Common myeloid progenitor, CD34-positive (primary cell): Measurements from ENCODE around the gene NDUFA11.

Experiments
- CTCF ChIA-PET: fragments of 350-600 bp; sonication (Branson Sonifier 250); formaldehyde crosslinking; loops from one replicate; lab custom pipeline; 2021; ENCODE audit warnings: antibody characterized with exemption; lab: Charles Lee
- POLR2A ChIA-PET: fragments of 350-600 bp; sonication (Branson Sonifier 250); formaldehyde crosslinking; loops from one replicate; lab custom pipeline; 2021; ENCODE audit warnings: antibody characterized with exemption; lab: Charles Lee
- DNase-seq, 3 donors: peaks; one replicate each; pipeline versions ENCODE4 v3.0.0 to v3.0.0-alpha.2; 2013
- H3K27ac ChIP-seq, 2 experiments: 1 replicate in 1 of 2; 2 replicates in 1 of 2; pipeline ENCODE4 v1.7.0; 2013; ENCODE audit warnings: inconsistent platforms in 2 of 2, low read length in 2 of 2, mild to moderate bottlenecking in 2 of 2, low read depth in 1 of 2, moderate library complexity in 1 of 2; ENCODE audit not compliant: severe bottlenecking in 2 of 2, insufficient read depth in 1 of 2, poor library complexity in 1 of 2
- H3K27me3 ChIP-seq, 5 experiments: replicated peaks in 2 of 5; 1 replicate in 3 of 5; 2 replicates in 2 of 5; pipeline versions ENCODE4 v1.6.1 to v1.7.0; 2013; ENCODE audit warnings: low read length in 4 of 5, mild to moderate bottlenecking in 2 of 5, moderate library complexity in 2 of 5, inconsistent platforms in 1 of 5; ENCODE audit not compliant: insufficient read depth in 5 of 5, control insufficient read depth in 4 of 5
- H3K36me3 ChIP-seq, 4 experiments: 1 replicate in 2 of 4; 2 replicates in 2 of 4; pipeline versions ENCODE4 v1.6.1 to v1.7.0; 2013; ENCODE audit warnings: low read length in 3 of 4, control low read depth in 1 of 4, mild to moderate bottlenecking in 1 of 4; ENCODE audit not compliant: control insufficient read depth in 4 of 4, insufficient read depth in 4 of 4
- H3K4me1 ChIP-seq, 4 experiments: 1 replicate in 3 of 4; 2 replicates in 1 of 4; pipeline versions ENCODE4 v1.6.1 to v1.7.1; 2013; ENCODE audit warnings: low read length in 3 of 4, mild to moderate bottlenecking in 3 of 4, control low read depth in 1 of 4, inconsistent platforms in 1 of 4, moderate library complexity in 1 of 4; ENCODE audit not compliant: control insufficient read depth in 4 of 4, insufficient read depth in 4 of 4; ENCODE audit errors: control extremely low read depth in 1 of 4
- H3K4me3 ChIP-seq, 7 experiments: 1 replicate in 4 of 7; 2 replicates in 3 of 7; pipeline versions ENCODE4 v1.5.1 to v1.7.0; 2013; ENCODE audit warnings: mild to moderate bottlenecking in 7 of 7, low read length in 6 of 7, moderate library complexity in 6 of 7, inconsistent platforms in 2 of 7, low read depth in 2 of 7, control low read depth in 1 of 7; ENCODE audit not compliant: insufficient read depth in 4 of 7, control insufficient read depth in 1 of 7; ENCODE audit errors: extremely low read depth in 1 of 7
- H3K9me3 ChIP-seq, 5 experiments: 1 replicate in 4 of 5; 2 replicates in 1 of 5; pipeline versions ENCODE4 v1.6.1 to v1.7.1; 2013; ENCODE audit warnings: low read length in 4 of 5, mild to moderate bottlenecking in 2 of 5, inconsistent platforms in 1 of 5, low read depth in 1 of 5, moderate library complexity in 1 of 5; ENCODE audit not compliant: control insufficient read depth in 4 of 5, insufficient read depth in 2 of 5; ENCODE audit errors: control extremely low read depth in 1 of 5
- WGBS: methylation state at CpG from one replicate; pipeline ENCODE4 v1.1.5; 2013; ENCODE audit not compliant: insufficient coverage; 5-methylcytosine and 5-hydroxymethylcytosine counted together

Gene NDUFA11

DNA sequence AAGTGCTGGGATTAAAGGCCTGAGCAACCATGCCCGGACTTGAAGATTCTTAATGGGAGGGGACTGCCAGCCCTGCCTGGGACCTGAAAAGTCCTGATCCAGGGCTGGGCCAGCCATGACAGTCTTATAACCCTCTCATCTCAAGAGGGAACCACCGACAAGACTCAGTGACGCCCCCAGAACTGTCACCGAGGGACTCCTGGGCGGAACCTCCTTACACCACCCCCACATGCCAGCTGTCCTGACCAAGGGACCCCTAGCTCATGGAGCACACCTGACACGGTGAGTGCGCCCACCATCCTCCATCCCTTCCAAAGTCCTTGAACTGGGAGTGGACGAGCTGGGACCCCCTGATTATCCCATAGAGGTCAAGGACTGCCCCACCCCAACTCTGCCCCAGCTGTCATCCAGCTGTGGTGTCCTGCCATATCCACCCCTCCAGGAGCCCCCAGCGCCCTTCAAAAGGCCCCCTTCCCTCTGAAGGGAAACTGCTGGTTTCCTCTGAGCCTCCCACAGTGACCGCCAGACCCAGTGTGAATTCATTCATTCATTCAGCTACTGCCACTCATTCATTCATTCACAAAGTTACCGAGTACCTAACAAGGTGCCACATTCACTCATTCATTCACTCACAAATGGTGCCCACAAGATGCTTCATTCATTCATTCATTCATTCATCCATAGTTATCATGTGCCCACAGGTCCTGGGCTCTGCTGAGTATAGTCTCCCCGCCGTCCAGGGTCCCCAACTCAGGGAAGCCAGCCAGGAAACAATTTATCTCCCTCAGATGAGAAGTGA lies 3.7 kb downstream of the NDUFA11 start:
- Histone ChIP-seq H3K9me3 (no peaks in the 10 kb centered on the region), H3K27me3 (no peaks in the 10 kb centered on the region), H3K36me3 (peaks cover 0 to 38% (median 21%) of the 10 kb centered on the region in 4 experiments), H3K4me1 (peaks cover 0 to 26% (median 14%) of the 10 kb centered on the region in 4 experiments), H3K27ac (no peak overlapping the region), H3K4me3 (no peak overlapping the region)
- ChIA-PET POLR2A (interaction anchor here (0.5 kb wide), 1 partner anchor 10 kb away, joined by 4 read pairs; no protein-coding TSS in a partner anchor), CTCF (interaction anchor here (1.1 to 1.6 kb wide), 3 partner anchors 8 to 96 kb away, joined by 3 to 5 read pairs (median 3); no protein-coding TSS in a partner anchor)
- no peak for DNase-seq
- WGBS, result 96% methylated on average over 11 of the region's 13 CpGs

DNA sequence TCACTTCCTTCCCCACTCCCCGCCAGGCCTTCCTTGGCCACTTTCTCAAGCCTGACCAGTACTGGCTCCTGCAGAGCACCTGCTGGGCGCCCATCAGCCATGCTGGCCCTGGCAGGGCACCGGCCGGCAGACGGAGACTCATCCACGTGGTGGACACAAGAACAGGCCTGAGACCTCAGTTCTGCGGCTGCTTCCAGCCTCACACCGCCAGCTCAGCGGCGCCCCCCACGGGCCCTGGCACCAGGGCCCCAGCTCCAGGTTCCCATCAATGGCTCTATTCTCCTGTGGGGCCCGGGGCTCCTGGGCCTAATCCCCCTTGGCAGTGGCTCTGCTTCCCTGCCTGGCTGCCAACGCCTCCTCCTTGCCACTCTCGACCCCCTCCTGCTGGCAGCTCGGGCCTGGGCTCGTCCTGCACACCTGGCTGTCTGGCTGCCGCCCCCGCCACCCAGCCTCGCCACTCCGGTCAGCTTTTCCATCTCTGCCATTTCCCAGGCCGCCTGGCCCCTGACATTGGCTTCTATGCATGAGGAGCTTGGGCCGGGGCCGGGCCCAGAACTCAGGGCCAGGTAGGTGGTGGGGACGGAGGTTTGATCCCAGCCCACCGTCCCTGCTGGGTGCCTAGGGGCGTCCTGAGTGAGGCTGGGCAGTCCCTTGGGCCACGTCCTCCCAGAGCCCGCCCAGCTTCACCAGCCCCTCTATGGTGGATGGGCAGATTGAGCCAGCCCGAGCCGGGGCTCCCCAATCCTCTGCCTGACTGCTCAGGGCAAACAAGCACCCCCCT lies 6.2 kb downstream of the NDUFA11 start:
- H3K27ac ChIP-seq, result peak overlapping the region in 1 of 2 experiments; percentile 17
- ChIA-PET CTCF (interaction anchor here (1.1 to 2.6 kb wide), 2 partner anchors 91 to 93 kb away, joined by 3 to 9 read pairs; no protein-coding TSS in a partner anchor), POLR2A (no interaction called here)
- 95% methylated on average over 23 of the region's 30 CpGs for WGBS
- H3K4me3 ChIP-seq, result no peak overlapping the region
- no peak for DNase-seq
- peaks cover 0 to 29% (median 14%) of the 10 kb centered on the region in 4 experiments for H3K4me1 ChIP-seq
- H3K9me3 ChIP-seq, result no peaks in the 10 kb centered on the region
- peaks cover 0 to 42% (median 22%) of the 10 kb centered on the region in 4 experiments for H3K36me3 ChIP-seq
- H3K27me3 ChIP-seq, result peaks cover 0 to 1% (median 0%) of the 10 kb centered on the region in 5 experiments

DNA sequence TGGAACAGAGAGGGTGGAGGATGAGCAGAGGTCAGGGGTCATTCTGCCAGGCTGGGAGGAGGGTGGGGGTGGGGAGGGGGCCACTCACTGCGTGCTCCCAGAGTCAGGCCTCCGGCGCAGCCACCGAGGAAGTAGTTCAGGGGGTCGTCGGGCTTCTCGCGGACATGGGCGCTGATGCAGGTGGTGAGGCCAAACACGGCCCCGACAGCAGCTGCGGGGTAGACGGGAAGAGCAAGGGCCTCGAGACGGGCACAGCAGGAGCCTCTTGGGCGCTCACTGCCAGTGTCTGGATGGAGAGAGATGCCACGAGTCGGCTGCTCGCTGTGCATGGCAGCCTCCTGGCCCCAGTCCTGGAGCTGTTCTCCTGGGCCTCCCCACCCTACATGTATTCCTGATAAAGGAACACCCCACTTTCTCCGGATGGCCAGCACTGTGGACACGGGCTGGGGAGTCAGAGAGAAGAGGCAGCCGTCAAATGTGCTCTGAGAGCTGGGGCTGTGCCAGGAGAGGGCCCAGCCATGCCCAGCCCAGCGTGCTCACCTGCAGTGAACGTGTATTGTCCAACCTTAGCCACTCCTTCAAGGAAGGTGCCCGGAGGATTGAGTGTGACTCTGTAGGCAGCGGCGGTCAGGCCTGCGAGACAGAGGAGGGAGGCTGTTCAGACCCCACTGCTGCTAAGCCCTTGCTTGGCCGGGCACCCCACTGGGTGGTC lies 7.1 kb downstream of the NDUFA11 start:
- H3K27ac ChIP-seq, result no peak overlapping the region
- ChIA-PET CTCF (interaction anchor here (2.6 kb wide), 1 partner anchor 92 kb away, joined by 9 read pairs; no protein-coding TSS in a partner anchor), POLR2A (no interaction called here)
- 95% methylated on average over 28 of the region's 29 CpGs for WGBS
- peaks cover 0 to 42% (median 22%) of the 10 kb centered on the region in 4 experiments for H3K36me3 ChIP-seq
- no peaks in the 10 kb centered on the region for H3K9me3 ChIP-seq
- H3K4me1 ChIP-seq, result peaks cover 0 to 33% (median 14%) of the 10 kb centered on the region in 4 experiments
- no peak for DNase-seq
- peaks cover 0 to 10% (median 4%) of the 10 kb centered on the region in 5 experiments for H3K27me3 ChIP-seq
- no peak overlapping the region for H3K4me3 ChIP-seq

DNA sequence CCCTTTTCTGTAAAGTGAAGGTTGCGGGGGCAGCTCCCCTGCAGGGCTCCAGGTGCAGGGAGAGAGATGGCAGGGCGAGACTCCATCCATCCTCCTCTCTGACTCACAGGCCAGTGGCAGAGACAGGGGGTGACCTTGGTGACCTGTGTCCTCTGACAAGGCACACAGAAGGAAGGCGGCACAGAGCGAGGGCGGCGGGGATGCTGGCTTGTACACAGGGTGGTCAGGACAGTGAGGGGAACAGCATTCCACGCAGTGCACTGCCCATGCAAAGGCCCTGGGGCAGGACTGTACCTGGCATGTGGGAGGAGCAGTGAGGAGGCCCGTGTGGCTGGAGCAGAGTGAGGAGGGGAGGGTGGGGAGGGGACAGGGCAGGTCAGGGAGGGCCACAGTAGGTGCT lies 7.7 kb downstream of the NDUFA11 start:
- DNase-seq, result no peak
- H3K4me1 ChIP-seq, result peaks cover 0 to 33% (median 14%) of the 10 kb centered on the region in 4 experiments
- H3K4me3 ChIP-seq, result no peak overlapping the region
- ChIA-PET CTCF (interaction anchor here (2.6 kb wide), 1 partner anchor 92 kb away, joined by 9 read pairs; no protein-coding TSS in a partner anchor), POLR2A (no interaction called here)
- H3K27ac ChIP-seq, result no peak overlapping the region
- peaks cover 0 to 39% (median 18%) of the 10 kb centered on the region in 4 experiments for H3K36me3 ChIP-seq
- peaks cover 0 to 16% (median 4%) of the 10 kb centered on the region in 5 experiments for H3K27me3 ChIP-seq
- no peaks in the 10 kb centered on the region for H3K9me3 ChIP-seq
- 91% methylated on average over 4 of the region's 8 CpGs for WGBS

DNA sequence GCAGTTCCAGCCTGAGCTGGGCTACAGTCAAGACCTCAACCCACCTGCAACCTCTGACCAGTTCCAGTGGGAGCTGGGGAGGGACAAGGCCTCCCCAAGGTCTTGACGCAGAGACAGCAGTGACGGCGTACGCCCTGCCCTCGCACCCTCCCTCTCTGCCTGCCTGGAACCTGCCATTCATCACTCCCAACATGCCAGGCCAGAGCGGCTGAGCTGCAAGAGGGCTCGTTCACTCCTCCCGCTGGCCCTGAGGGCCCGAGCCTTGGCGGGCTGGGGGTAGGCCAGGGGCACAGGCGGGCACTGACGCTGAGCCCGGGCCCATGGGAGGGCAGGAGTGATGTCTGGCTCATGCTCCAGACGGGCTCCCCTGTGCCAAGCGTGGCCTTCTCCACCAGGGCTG lies 8.2 kb downstream of the NDUFA11 start:
- 91% methylated on average over 15 of the region's 15 CpGs for WGBS
- Histone ChIP-seq H3K9me3 (no peaks in the 10 kb centered on the region), H3K36me3 (peaks cover 0 to 38% (median 17%) of the 10 kb centered on the region in 4 experiments), H3K4me1 (peaks cover 0 to 33% (median 14%) of the 10 kb centered on the region in 4 experiments), H3K4me3 (no peak overlapping the region), H3K27me3 (peaks cover 0 to 21% (median 4%) of the 10 kb centered on the region in 5 experiments), H3K27ac (peak overlapping the region in 1 of 2 experiments; percentile 58)
- CTCF ChIA-PET, result interaction anchor here (2.6 kb wide), 1 partner anchor 91 kb away, joined by 9 read pairs; no protein-coding TSS in a partner anchor
- POLR2A ChIA-PET, result no interaction called here
- no peak for DNase-seq

DNA sequence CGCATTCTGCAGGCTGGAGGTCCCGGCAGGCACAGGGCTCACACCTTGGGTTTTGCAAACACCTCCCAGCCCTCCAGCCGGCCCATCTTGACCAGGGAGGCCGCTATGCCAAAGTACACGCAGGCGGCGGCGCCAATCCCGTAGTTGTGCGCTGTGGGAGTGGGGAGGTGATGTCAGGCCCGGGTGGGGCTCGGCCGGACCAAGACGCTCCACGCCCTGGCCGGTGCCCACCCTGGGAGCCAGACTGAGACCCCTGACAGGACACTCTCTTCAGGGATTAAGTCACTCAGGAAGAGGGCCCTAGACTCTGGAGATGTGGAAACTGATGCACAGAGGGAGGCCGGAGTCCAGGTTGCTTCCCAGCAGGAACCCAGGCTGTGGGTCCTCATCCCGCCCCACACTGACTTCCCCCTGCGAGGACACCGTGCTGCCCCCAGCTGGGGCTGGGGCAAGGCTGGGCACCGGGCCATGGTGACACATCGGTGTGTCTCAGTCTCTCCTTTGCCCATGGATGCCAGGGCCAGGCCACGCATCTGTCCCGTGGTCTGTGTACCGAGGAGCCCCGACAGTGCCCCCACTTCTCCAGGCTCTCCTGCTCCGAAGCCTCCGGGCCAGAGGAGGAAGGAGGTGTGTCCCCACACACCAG lies 8.8 kb downstream of the NDUFA11 start:
- DNase-seq, result no peak
- Histone ChIP-seq H3K4me3 (peak overlapping the region in 1 of 7 experiments; percentile 28), H3K27ac (peak overlapping the region in 1 of 2 experiments; percentile 58), H3K9me3 (no peaks in the 10 kb centered on the region), H3K4me1 (peaks cover 0 to 32% (median 14%) of the 10 kb centered on the region in 4 experiments), H3K27me3 (peaks cover 0 to 27% (median 4%) of the 10 kb centered on the region in 5 experiments), H3K36me3 (peaks cover 0 to 32% (median 17%) of the 10 kb centered on the region in 4 experiments)
- 78% methylated on average over 18 of the region's 28 CpGs for WGBS
- ChIA-PET POLR2A (no interaction called here), CTCF (interaction anchor here (2.6 kb wide), 1 partner anchor 91 kb away, joined by 9 read pairs; no protein-coding TSS in a partner anchor)
